Keratinocyte (primary cell): ENCODE results near the gene ALDH7A1. TPM values are rescaled to one million over a fixed set of nuclear protein-coding genes. Genes with fewer than 3 reads are reported as not detected.

ENCODE experiments used
- DNase-seq: peaks from one replicate; pipeline ENCODE4 v3.0.0-alpha.2; 2011; ENCODE audit warnings: low read depth, missing footprints, low spot score
- FAIRE-seq: peaks from 2 replicates; lab custom pipeline; 2011; peaks lifted over from hg19 to GRCh38; lab: Jason Lieb, UNC
- H2AFZ ChIP-seq: 2 replicates; pipeline ENCODE4 v1.6.0; 2012; ENCODE audit warnings: low read length, control low read depth, inconsistent platforms; ENCODE audit not compliant: control insufficient read depth
- H3K27ac ChIP-seq: 2 replicates; pipeline ENCODE4 v1.5.1; 2011; ENCODE audit warnings: low read length; ENCODE audit not compliant: control insufficient read depth, insufficient read depth
- H3K27me3 ChIP-seq: 3 replicates; pipeline ENCODE4 v1.6.0; 2011; ENCODE audit warnings: low read length; ENCODE audit not compliant: control insufficient read depth, insufficient read depth; ENCODE audit errors: extremely low read depth
- H3K36me3 ChIP-seq, 2 experiments: 2 replicates in 1 of 2; 3 replicates in 1 of 2; pipeline ENCODE4 v1.5.1; 2011; ENCODE audit warnings: low read length in 2 of 2, mild to moderate bottlenecking in 1 of 2; ENCODE audit not compliant: control insufficient read depth in 2 of 2, insufficient read depth in 2 of 2; ENCODE audit errors: extremely low read depth in 1 of 2
- H3K4me1 ChIP-seq: 3 replicates; pipeline ENCODE4 v1.5.1; 2011; ENCODE audit warnings: low read length; ENCODE audit not compliant: control insufficient read depth, insufficient read depth; ENCODE audit errors: extremely low read depth
- H3K4me2 ChIP-seq: 3 replicates; pipeline ENCODE4 v1.6.0; 2011; ENCODE audit warnings: low read depth, low read length; ENCODE audit not compliant: control insufficient read depth, insufficient read depth; ENCODE audit errors: extremely low read depth
- H3K4me3 ChIP-seq, 3 experiments: fragments of 200-600 bp in 1 of 3; sonication (generic) in 1 of 3; 2 replicates in 2 of 3; 3 replicates in 1 of 3; pipeline ENCODE4 v1.5.1; 2011 to 2016; ENCODE audit warnings: low read length in 3 of 3, mild to moderate bottlenecking in 3 of 3, control low read depth in 2 of 3, inconsistent platforms in 1 of 3, low read depth in 1 of 3, mixed read lengths in 1 of 3, mixed run types in 1 of 3, moderate library complexity in 1 of 3; ENCODE audit not compliant: control insufficient read depth in 2 of 3, insufficient read depth in 2 of 3; ENCODE audit errors: extremely low read depth in 1 of 3
- H3K79me2 ChIP-seq: 2 replicates; pipeline ENCODE4 v1.6.0; 2012; ENCODE audit warnings: low read length; ENCODE audit not compliant: control insufficient read depth, insufficient read depth
- H3K9ac ChIP-seq: 3 replicates; pipeline ENCODE4 v1.6.0; 2011; ENCODE audit warnings: low read length; ENCODE audit not compliant: control insufficient read depth, insufficient read depth; ENCODE audit errors: extremely low read depth
- H3K9me1 ChIP-seq: 3 replicates; pipeline ENCODE4 v1.6.0; 2011; ENCODE audit warnings: low read length; ENCODE audit not compliant: control insufficient read depth, insufficient read depth; ENCODE audit errors: extremely low read depth
- H3K9me3 ChIP-seq: 2 replicates; pipeline ENCODE4 v1.5.1; 2012; ENCODE audit warnings: low read depth, low read length; ENCODE audit not compliant: control insufficient read depth
- H4K20me1 ChIP-seq: 3 replicates; pipeline ENCODE4 v1.6.0; 2011; ENCODE audit warnings: low read length; ENCODE audit not compliant: control insufficient read depth, insufficient read depth; ENCODE audit errors: extremely low read depth
- CTCF ChIP-seq, 3 experiments: IDR thresholded peaks in 1 of 3; conservative IDR thresholded peaks in 1 of 3; optimal IDR thresholded peaks in 1 of 3; 2 replicates in 2 of 3; 3 replicates in 1 of 3; pipeline versions ENCODE3 to v1.5.1; 2011; ENCODE audit warnings: low read length in 3 of 3, mild to moderate bottlenecking in 3 of 3, moderate library complexity in 2 of 3, control low read depth in 1 of 3, inconsistent platforms in 1 of 3; ENCODE audit not compliant: insufficient read depth in 2 of 3; ENCODE audit errors: extremely low read depth in 1 of 3
- EZH2 ChIP-seq: IDR thresholded peaks from one replicate; pipeline ENCODE4 v1.6.1; 2012; ENCODE audit warnings: inconsistent platforms, mild to moderate bottlenecking, low read length, moderate library complexity
- dilution Hi-C: fragments of 300-500 bp; cut with MboI; formaldehyde crosslinking; loops from one replicate; pipeline ENCODE4 v1.7.0; 2020; ENCODE audit warnings: low sequenced_read_pairs; ENCODE audit not compliant: extremely low pct_ligation_motif_present
- polyA plus RNA-seq, 5 experiments: library from polyadenylated mRNA; depleted of rRNA in 3 of 5; stranded (reverse) in 3 of 5; stranded (forward) in 1 of 5; unstranded in 1 of 5; fragments of >200 nt; gene quantifications; 1 replicate in 1 of 5; 2 replicates in 3 of 5; 3 replicates in 1 of 5; pipeline versions ENCODE4 v1.2.1 to v1.2.3, GENCODE V29; 2011 to 2012; ENCODE audit warnings: missing spikeins in 2 of 5, low read depth in 1 of 5, low replicate concordance in 1 of 5

Gene ALDH7A1
- polyA plus RNA-seq, 1 donor (not counting 4 experiments of a cell fraction or from before 2014, with no cell fraction given): 183 TPM

- no peak for TF ChIP-seq EZH2
- no peak for TF ChIP-seq CTCF (optimal IDR thresholded peaks at IDR 0.05 in 1 of 3, IDR thresholded peaks at IDR 0.05 in 1 of 3, conservative IDR thresholded peaks at IDR 0.05 in 1 of 3; ENCODE audit: extremely low read depth in 1 of 3, insufficient read depth in 2 of 3, low read length in 3 of 3)
- no peak overlapping the region for H3K27ac ChIP-seq
- H3K9ac ChIP-seq: no peak overlapping the region
- no peaks in the 10 kb centered on the region for H3K27me3 ChIP-seq
- H3K4me2 ChIP-seq: no peak overlapping the region
- no peaks in the 10 kb centered on the region for H3K9me3 ChIP-seq
- dilution Hi-C loops: no loop called here
- H3K36me3 ChIP-seq: no peaks in the 10 kb centered on the region
- H4K20me1 ChIP-seq: no peaks in the 10 kb centered on the region
- no peak overlapping the region for H3K4me3 ChIP-seq
- FAIRE-seq (no peak), DNase-seq (no peak)
- H2AFZ ChIP-seq: no peak overlapping the region
- H3K79me2 ChIP-seq: no peaks in the 10 kb centered on the region
- H3K4me1 ChIP-seq: peaks cover 6% of the 10 kb centered on the region
- H3K9me1 ChIP-seq: no peaks in the 10 kb centered on the region
Observed at GRCh38 chr5:126527158-126527557, 67.9 kb downstream of the ALDH7A1 start.

GRCh38 chr5:126526493-126526892, 68.5 kb downstream of the ALDH7A1 start:
- Histone ChIP-seq H3K36me3 (no peaks in the 10 kb centered on the region), H3K4me2 (no peak overlapping the region), H3K27me3 (no peaks in the 10 kb centered on the region), H3K9me3 (no peaks in the 10 kb centered on the region), H2AFZ (no peak overlapping the region), H4K20me1 (no peaks in the 10 kb centered on the region), H3K9ac (no peak overlapping the region), H3K9me1 (no peaks in the 10 kb centered on the region), H3K79me2 (no peaks in the 10 kb centered on the region), H3K27ac (no peak overlapping the region), H3K4me3 (no peak overlapping the region), H3K4me1 (peaks cover 6% of the 10 kb centered on the region)
- no peak for FAIRE-seq
- dilution Hi-C loops: no loop called here
- TF ChIP-seq CTCF (optimal IDR thresholded peaks at IDR 0.05 in 1 of 3, IDR thresholded peaks at IDR 0.05 in 1 of 3, conservative IDR thresholded peaks at IDR 0.05 in 1 of 3; ENCODE audit: extremely low read depth in 1 of 3, insufficient read depth in 2 of 3, low read length in 3 of 3) (no peak), EZH2 (no peak)
- no peak for DNase-seq
